ENCODE data around the gene ATP6V0C.
"Not testable (repeated sequence)": the region's sequence is repeated elsewhere in the genome, so short reads cannot be mapped to it uniquely, and the experiment has no call there.

- not testable (repeated sequence) for TF ChIP-seq NANOG (IDR thresholded peaks at IDR 0.05; ENCODE audit: insufficient read depth, low read depth, low read length, poor library complexity, severe bottlenecking); EZH2 (IDR thresholded peaks at IDR 0.05; ENCODE audit: low read depth, low read length, severe bottlenecking); ZNF274 (IDR thresholded peaks at IDR 0.05; ENCODE audit: borderline replicate concordance, extremely low read depth, low read length); POLR2A (IDR thresholded peaks at IDR 0.05; ENCODE audit: control extremely low read depth in 1 of 2, low read depth in 2 of 2, low read length in 2 of 2)
- TF ChIP-seq, protein P1, sequence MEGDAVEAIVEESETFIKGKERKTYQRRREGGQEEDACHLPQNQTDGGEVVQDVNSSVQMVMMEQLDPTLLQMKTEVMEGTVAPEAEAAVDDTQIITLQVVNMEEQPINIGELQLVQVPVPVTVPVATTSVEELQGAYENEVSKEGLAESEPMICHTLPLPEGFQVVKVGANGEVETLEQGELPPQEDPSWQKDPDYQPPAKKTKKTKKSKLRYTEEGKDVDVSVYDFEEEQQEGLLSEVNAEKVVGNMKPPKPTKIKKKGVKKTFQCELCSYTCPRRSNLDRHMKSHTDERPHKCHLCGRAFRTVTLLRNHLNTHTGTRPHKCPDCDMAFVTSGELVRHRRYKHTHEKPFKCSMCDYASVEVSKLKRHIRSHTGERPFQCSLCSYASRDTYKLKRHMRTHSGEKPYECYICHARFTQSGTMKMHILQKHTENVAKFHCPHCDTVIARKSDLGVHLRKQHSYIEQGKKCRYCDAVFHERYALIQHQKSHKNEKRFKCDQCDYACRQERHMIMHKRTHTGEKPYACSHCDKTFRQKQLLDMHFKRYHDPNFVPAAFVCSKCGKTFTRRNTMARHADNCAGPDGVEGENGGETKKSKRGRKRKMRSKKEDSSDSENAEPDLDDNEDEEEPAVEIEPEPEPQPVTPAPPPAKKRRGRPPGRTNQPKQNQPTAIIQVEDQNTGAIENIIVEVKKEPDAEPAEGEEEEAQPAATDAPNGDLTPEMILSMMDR (IDR thresholded peaks at IDR 0.05; ENCODE audit: control extremely low read depth in 1 of 3, insufficient read depth in 1 of 3, low read depth in 1 of 3, low read length in 3 of 3): peak; percentile 40 to 50 (median 41)
- TF ChIP-seq, protein P2, sequence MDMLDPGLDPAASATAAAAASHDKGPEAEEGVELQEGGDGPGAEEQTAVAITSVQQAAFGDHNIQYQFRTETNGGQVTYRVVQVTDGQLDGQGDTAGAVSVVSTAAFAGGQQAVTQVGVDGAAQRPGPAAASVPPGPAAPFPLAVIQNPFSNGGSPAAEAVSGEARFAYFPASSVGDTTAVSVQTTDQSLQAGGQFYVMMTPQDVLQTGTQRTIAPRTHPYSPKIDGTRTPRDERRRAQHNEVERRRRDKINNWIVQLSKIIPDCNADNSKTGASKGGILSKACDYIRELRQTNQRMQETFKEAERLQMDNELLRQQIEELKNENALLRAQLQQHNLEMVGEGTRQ (IDR thresholded peaks at IDR 0.05; ENCODE audit: low read length): not testable (repeated sequence)
These were observed 26.2 kb downstream of the ATP6V0C start for GRCh38 chr16:2539845-2540458.

All from H1 (cell line).